ENCODE data around the gene MDK. TPM values are rescaled to one million over a fixed set of nuclear protein-coding genes. Genes with fewer than 3 reads are reported as not detected.

Gene MDK
- total RNA-seq, 1 donor, result 27.5 TPM

DNA sequence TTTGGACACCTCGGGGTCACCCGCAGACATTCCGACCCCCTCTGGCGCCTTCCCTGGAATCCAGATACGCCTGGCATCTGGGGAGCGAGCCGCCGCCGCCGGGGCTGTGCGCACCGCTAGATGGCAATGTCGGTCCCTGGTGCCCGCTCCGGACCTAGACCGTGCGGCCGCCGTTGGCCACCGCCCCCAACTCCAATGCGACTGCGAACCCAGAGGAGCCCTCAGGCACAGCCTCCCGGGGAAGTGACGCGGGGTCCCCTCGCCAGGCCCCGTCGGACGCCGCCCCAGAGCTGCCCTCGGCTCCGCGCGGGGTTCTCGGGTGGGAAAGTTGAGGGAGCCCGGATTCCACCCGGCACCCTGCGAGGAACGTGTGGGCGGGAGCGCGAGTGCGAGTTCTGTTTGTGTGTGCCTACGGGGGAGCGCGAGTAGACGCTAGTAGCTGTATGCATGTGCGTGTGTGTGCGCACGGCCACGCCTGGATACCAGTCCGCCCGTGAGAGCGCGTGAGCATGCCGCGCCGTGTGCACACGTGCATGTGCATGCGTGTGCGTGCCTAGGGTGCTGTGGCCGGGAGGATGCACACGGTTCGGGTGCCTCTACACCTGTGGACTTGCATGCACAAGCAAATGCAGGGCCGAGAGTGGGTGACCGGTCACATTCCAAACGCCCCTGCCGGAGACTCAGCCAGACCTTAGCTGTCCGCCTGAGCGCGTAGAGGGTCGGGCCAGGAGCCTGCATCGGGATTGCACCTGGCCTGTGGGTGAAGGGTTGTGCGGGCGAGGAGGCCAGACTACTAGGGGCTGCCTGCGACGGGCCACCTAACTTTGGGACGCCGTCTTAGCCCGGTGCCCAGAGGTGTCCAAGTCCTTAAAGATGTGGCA is 8.2 kb downstream of the MDK start:
- H3K4me2 ChIP-seq (ENCODE audit: insufficient read depth, low read length), result peak overlapping the region; percentile 78
- no peaks in the 10 kb centered on the region for H3K9me3 ChIP-seq (ENCODE audit: low read depth, low read length)
- H4K20me1 ChIP-seq (ENCODE audit: insufficient read depth, low read length), result peaks cover 20% of the 10 kb centered on the region
- TF ChIP-seq, protein P1, sequence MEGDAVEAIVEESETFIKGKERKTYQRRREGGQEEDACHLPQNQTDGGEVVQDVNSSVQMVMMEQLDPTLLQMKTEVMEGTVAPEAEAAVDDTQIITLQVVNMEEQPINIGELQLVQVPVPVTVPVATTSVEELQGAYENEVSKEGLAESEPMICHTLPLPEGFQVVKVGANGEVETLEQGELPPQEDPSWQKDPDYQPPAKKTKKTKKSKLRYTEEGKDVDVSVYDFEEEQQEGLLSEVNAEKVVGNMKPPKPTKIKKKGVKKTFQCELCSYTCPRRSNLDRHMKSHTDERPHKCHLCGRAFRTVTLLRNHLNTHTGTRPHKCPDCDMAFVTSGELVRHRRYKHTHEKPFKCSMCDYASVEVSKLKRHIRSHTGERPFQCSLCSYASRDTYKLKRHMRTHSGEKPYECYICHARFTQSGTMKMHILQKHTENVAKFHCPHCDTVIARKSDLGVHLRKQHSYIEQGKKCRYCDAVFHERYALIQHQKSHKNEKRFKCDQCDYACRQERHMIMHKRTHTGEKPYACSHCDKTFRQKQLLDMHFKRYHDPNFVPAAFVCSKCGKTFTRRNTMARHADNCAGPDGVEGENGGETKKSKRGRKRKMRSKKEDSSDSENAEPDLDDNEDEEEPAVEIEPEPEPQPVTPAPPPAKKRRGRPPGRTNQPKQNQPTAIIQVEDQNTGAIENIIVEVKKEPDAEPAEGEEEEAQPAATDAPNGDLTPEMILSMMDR (IDR thresholded peaks at IDR 0.05; ENCODE audit: extremely low read depth, low read depth, low read length), result peak; percentile 63
- peaks cover 45% of the 10 kb centered on the region for H3K27me3 ChIP-seq (ENCODE audit: insufficient read depth, low read length)
- no peak overlapping the region for H2AFZ ChIP-seq (ENCODE audit: low read length)
- H3K27ac ChIP-seq (ENCODE audit: low read depth, low read length), result no peak overlapping the region
- H3K4me1 ChIP-seq (ENCODE audit: insufficient read depth, low read length), result peaks cover 15% of the 10 kb centered on the region
- DNase-seq (ENCODE audit: insufficient read length, low spot score, missing footprints), result peak; percentile 100
- peak overlapping the region; percentile 68 for H3K4me3 ChIP-seq (ENCODE audit: insufficient read depth, low read length)
- no peaks in the 10 kb centered on the region for H3K79me2 ChIP-seq (ENCODE audit: insufficient read depth, low read length)
- no peaks in the 10 kb centered on the region for H3K36me3 ChIP-seq (ENCODE audit: insufficient read depth, low read length)

DNA sequence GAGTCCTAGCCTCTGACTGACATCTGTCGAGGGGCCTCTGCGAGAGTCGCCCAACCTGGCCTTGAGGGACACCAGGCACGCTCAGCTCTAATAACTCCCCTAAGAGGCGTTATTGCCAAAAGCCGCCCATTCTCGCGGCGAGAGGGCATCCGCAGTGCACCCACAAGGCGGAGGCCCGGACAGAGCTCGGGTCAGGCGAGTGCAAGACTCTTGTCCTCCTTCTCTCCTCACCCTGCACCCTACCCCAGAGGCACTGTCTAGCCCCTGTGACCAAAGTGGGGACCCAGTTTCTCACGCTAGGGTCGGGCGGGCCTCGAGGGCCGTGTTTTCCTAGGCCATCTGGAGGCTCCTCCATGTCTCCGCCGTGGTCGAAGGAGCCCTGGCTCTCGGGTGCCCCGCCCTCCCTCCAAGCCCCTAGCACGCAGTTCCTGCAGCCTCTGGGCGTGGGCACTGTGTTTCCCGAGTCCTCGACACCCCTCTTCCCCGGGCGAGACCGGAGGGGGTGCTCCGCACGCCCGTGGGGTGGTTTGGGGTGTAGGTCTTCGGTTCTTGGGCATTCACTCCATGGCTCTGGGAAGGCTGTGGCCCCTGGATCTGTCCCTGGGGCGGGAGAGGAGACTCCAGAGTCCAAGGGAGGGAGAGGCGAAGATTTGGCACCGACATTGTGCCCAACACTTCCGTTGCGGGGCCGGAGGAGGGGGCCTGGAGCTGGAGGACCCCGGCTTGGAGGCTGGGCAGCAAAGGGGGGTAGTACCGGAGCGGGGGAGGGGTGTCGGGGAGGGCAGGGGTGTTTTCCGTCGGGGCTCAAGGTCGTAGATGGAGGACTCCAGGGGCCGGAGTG is 9.1 kb downstream of the MDK start:
- H3K27ac ChIP-seq (ENCODE audit: low read depth, low read length), result no peak overlapping the region
- peaks cover 23% of the 10 kb centered on the region for H4K20me1 ChIP-seq (ENCODE audit: insufficient read depth, low read length)
- no peaks in the 10 kb centered on the region for H3K9me3 ChIP-seq (ENCODE audit: low read depth, low read length)
- peaks cover 15% of the 10 kb centered on the region for H3K4me1 ChIP-seq (ENCODE audit: insufficient read depth, low read length)
- H3K27me3 ChIP-seq (ENCODE audit: insufficient read depth, low read length), result peaks cover 45% of the 10 kb centered on the region
- H2AFZ ChIP-seq (ENCODE audit: low read length), result no peak overlapping the region
- DNase-seq (ENCODE audit: insufficient read length, low spot score, missing footprints), result peak; percentile 94
- no peaks in the 10 kb centered on the region for H3K79me2 ChIP-seq (ENCODE audit: insufficient read depth, low read length)
- peak overlapping the region; percentile 78 for H3K4me2 ChIP-seq (ENCODE audit: insufficient read depth, low read length)
- H3K36me3 ChIP-seq (ENCODE audit: insufficient read depth, low read length), result no peaks in the 10 kb centered on the region
- TF ChIP-seq, protein P1 (IDR thresholded peaks at IDR 0.05; ENCODE audit: extremely low read depth, low read depth, low read length), result no peak
- no peak overlapping the region for H3K4me3 ChIP-seq (ENCODE audit: insufficient read depth, low read length)

DNA sequence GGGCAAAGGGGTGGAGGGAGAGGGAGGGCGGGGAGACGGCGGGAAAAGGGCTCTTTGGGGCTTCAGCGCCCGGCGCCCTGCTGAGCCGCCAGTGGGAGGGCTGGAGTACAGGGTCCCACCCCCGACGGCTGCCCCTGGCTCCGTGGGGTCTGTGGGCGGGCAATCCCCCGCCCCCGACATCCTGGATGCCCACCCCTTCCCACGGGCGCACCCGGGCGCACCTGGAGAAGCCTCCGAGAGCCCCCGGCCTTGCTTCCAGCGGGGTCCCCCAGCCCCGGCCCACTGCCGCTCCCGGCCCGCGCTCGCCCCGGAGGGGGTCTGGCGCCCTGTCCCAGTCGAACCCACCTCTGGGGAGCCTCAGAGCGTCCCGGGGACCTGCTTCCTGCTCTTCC is 9.7 kb downstream of the MDK start:
- no peaks in the 10 kb centered on the region for H3K79me2 ChIP-seq (ENCODE audit: insufficient read depth, low read length)
- H3K36me3 ChIP-seq (ENCODE audit: insufficient read depth, low read length), result no peaks in the 10 kb centered on the region
- TF ChIP-seq, protein P1 (IDR thresholded peaks at IDR 0.05; ENCODE audit: extremely low read depth, low read depth, low read length), result no peak
- H4K20me1 ChIP-seq (ENCODE audit: insufficient read depth, low read length), result peaks cover 26% of the 10 kb centered on the region
- peaks cover 45% of the 10 kb centered on the region for H3K27me3 ChIP-seq (ENCODE audit: insufficient read depth, low read length)
- H3K27ac ChIP-seq (ENCODE audit: low read depth, low read length), result no peak overlapping the region
- H3K4me2 ChIP-seq (ENCODE audit: insufficient read depth, low read length), result no peak overlapping the region
- peaks cover 15% of the 10 kb centered on the region for H3K4me1 ChIP-seq (ENCODE audit: insufficient read depth, low read length)
- no peaks in the 10 kb centered on the region for H3K9me3 ChIP-seq (ENCODE audit: low read depth, low read length)
- no peak overlapping the region for H2AFZ ChIP-seq (ENCODE audit: low read length)
- DNase-seq (ENCODE audit: insufficient read length, low spot score, missing footprints), result peak; percentile 90
- no peak overlapping the region for H3K4me3 ChIP-seq (ENCODE audit: insufficient read depth, low read length)
